ENCODE results near the gene KCTD17.
"Not testable (repeated sequence)": the region's sequence is repeated elsewhere in the genome, so short reads cannot be mapped to it uniquely, and the experiment has no call there.

The KCTD17 gene

GRCh38 chr22:37061611-37062375 is 10.3 kb downstream of the KCTD17 start:
- no peak for DNase-seq

- no peak for DNase-seq
Observed at GRCh38 chr22:37062376-37062675, 10.8 kb downstream of the KCTD17 start.

- DNase-seq: no peak
Observed at GRCh38 chr22:37062702-37063381, 11.3 kb downstream of the KCTD17 start.

GRCh38 chr22:37063431-37064420 is 12.2 kb downstream of the KCTD17 start:
- DNase-seq: no peak

GRCh38 chr22:37064553-37064952 is 13.0 kb downstream of the KCTD17 start:
- no peak for DNase-seq

- no peak for DNase-seq
Observed at GRCh38 chr22:37065180-37065579, 13.6 kb downstream of the KCTD17 start.

GRCh38 chr22:37065961-37066360 is 14.4 kb downstream of the KCTD17 start:
- no peak for DNase-seq

GRCh38 chr22:37067428-37067827 is 15.9 kb downstream of the KCTD17 start:
- DNase-seq: no peak

- DNase-seq: no peak
Observed at GRCh38 chr22:37068859-37069258, 17.3 kb downstream of the KCTD17 start.

- no peak for DNase-seq
Observed at GRCh38 chr22:37069319-37069718, 17.8 kb downstream of the KCTD17 start.

GRCh38 chr22:37069719-37070118 is 18.2 kb downstream of the KCTD17 start:
- no peak for DNase-seq

- DNase-seq: no peak
Observed at GRCh38 chr22:37070334-37070733, 18.8 kb downstream of the KCTD17 start.

- DNase-seq: no peak
Observed at GRCh38 chr22:37070744-37071143, 19.2 kb downstream of the KCTD17 start.

GRCh38 chr22:37071850-37072592 is 20.5 kb downstream of the KCTD17 start:
- not testable (repeated sequence) for DNase-seq

- no peak for DNase-seq
Observed at GRCh38 chr22:37072673-37073072, 21.1 kb downstream of the KCTD17 start.

GRCh38 chr22:37074537-37074936 is 23.0 kb downstream of the KCTD17 start:
- no peak for DNase-seq

- DNase-seq: no peak
Observed at GRCh38 chr22:37075046-37075445, 23.5 kb downstream of the KCTD17 start.

GRCh38 chr22:37075822-37076433 is 24.4 kb downstream of the KCTD17 start:
- no peak for DNase-seq

- DNase-seq: peak; percentile 78
Observed at GRCh38 chr22:37077802-37078448, 26.4 kb downstream of the KCTD17 start.

- no peak for DNase-seq
Observed at GRCh38 chr22:37079158-37079557, 27.6 kb downstream of the KCTD17 start.

GRCh38 chr22:37079668-37080171 is 28.2 kb downstream of the KCTD17 start:
- DNase-seq: peak; percentile 93
